ENCODE measurements around the gene ROR1. TPM values are rescaled to one million over a fixed set of nuclear protein-coding genes. Genes with fewer than 3 reads are reported as not detected.

Gene ROR1
- total RNA-seq = 7.3 and 11.3 TPM in 2 replicates

DNA sequence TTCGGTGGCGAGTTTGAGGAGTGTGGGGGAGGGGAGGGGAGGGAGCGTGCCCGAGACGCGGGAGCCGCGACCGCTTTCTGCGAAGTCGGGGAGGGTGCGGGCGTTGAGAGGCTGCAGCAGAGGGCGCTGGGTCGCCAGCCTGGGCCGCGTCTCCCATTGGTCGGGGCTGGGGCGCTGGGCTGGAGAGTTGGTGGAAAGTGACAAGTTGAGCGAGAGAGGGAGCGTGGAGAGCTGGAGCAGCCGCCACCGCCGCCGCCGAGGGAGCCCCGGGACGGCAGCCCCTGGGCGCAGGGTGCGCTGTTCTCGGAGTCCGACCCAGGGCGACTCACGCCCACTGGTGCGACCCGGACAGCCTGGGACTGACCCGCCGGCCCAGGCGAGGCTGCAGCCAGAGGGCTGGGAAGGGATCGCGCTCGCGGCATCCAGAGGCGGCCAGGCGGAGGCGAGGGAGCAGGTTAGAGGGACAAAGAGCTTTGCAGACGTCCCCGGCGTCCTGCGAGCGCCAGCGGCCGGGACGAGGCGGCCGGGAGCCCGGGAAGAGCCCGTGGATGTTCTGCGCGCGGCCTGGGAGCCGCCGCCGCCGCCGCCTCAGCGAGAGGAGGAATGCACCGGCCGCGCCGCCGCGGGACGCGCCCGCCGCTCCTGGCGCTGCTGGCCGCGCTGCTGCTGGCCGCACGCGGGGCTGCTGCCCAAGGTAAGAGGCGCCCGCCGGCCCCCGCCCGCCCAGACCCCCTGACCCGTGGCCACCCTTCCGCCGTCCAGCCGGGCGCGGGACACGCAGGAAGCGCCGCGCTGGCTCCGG, at the start of gene ROR1:
Gene ROR1 (plus strand): TSS at position 203 of the 802 bp plus-strand sequence.

DNA sequence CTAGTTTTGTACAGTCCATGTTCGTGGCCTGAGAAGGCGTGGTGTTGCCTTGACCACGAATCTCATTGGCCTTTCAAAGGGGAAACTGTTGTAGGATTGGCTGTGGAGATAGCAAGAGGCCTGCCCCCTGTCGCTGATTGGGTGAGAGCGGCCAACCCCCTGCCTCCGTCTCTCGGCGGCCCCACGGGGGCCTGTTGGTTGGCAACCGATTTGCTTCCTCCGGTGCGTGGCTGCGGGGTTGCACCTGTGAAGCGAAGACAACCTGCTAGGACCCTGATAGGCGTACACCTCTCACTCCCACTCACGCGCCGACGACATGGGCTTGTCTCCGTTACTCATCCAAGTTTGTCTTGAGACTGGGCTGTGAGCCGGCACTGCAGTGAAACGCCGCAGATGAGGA, 429.6 kb downstream of the ROR1 start, which contains the start of gene UBE2U:
Gene UBE2U (plus strand): TSS at position 204 of the 400 bp plus-strand sequence. CDS start 428 bp downstream, outside the sequence.

Other genes with a start within 250 kb of the ROR1 start
- 70.2 and 119 TPM in 2 replicates for gene PGM1, start 180.6 kb upstream of the ROR1 start, total RNA-seq